OCI-LY7 (cell line): Measurements from ENCODE around the gene KRTAP13-2. TPM values are rescaled to one million over a fixed set of nuclear protein-coding genes. Genes with fewer than 3 reads are reported as not detected.

Experiments
- BruUV-seq: library from RNA; stranded (reverse); fragments of 400-500 nt; replicated peaks from 2 replicates; lab custom pipeline; 2021; lab: Mats Ljungman, UMichigan
- CTCF ChIA-PET: fragments of 300-600 bp; sonication (Branson Sonifier 250); formaldehyde crosslinking; loops from one replicate; lab custom pipeline; 2022; ENCODE audit warnings: antibody characterized with exemption; ENCODE audit not compliant: unreplicated experiment; lab: Charles Lee
- POLR2A ChIA-PET: fragments of 300-600 bp; sonication (Branson Sonifier 250); formaldehyde crosslinking; loops from one replicate; lab custom pipeline; 2022; ENCODE audit warnings: antibody characterized with exemption; lab: Charles Lee
- DNase-seq: peaks from one replicate; pipeline ENCODE4 v3.0.0-alpha.2; 2015; ENCODE audit warnings: low spot score
- H2AFZ ChIP-seq: fragments of 200-600 bp; sonication (generic), shearing (Covaris generic); 2 replicates; pipeline ENCODE4 v1.6.1; 2014; ENCODE audit warnings: mild to moderate bottlenecking, antibody characterized with exemption, low read length, moderate library complexity
- H3K27ac ChIP-seq: fragments of 200-600 bp; sonication (generic); 2 replicates; pipeline ENCODE4 v1.5.1; 2014; ENCODE audit warnings: mixed run types, low read depth, mild to moderate bottlenecking, moderate library complexity, low read length, inconsistent platforms; ENCODE audit not compliant: poor library complexity, severe bottlenecking
- H3K36me3 ChIP-seq: fragments of 200-600 bp; sonication (generic); 2 replicates; pipeline ENCODE4 v1.6.1; 2014; ENCODE audit warnings: mild to moderate bottlenecking, antibody characterized with exemption, low read length, moderate library complexity, mixed read lengths; ENCODE audit not compliant: insufficient read depth
- H3K4me1 ChIP-seq: fragments of 200-600 bp; sonication (generic); 2 replicates; pipeline ENCODE4 v1.5.1; 2014; ENCODE audit warnings: mild to moderate bottlenecking, low read length; ENCODE audit not compliant: insufficient read depth, poor library complexity, severe bottlenecking
- H3K4me2 ChIP-seq: fragments of 200-600 bp; sonication (generic); 2 replicates; pipeline ENCODE4 v1.6.1; 2014; ENCODE audit warnings: mild to moderate bottlenecking, low read length
- H3K4me3 ChIP-seq: fragments of 200-600 bp; sonication (generic); 2 replicates; pipeline ENCODE4 v1.5.1; 2014; ENCODE audit warnings: mild to moderate bottlenecking, low read depth, low read length; ENCODE audit not compliant: poor library complexity, severe bottlenecking
- H3K79me2 ChIP-seq: fragments of 200-600 bp; sonication (generic); 2 replicates; pipeline ENCODE4 v1.6.1; 2016; ENCODE audit warnings: low read depth, mild to moderate bottlenecking, low read length, moderate library complexity, mixed read lengths; ENCODE audit not compliant: insufficient read depth
- H3K9me2 ChIP-seq: fragments of 200-600 bp; sonication (generic); 2 replicates; pipeline ENCODE4 v1.6.1; 2016; ENCODE audit warnings: mild to moderate bottlenecking, low read length, mixed read lengths; ENCODE audit not compliant: insufficient read depth
- H3K9me3 ChIP-seq: fragments of 200-600 bp; sonication (generic); 2 replicates; pipeline ENCODE4 v1.6.1; 2014; ENCODE audit warnings: mild to moderate bottlenecking, mixed run types, low read length, mixed read lengths
- H4K20me1 ChIP-seq: fragments of 200-600 bp; sonication (generic); 2 replicates; pipeline ENCODE4 v1.6.1; 2014; ENCODE audit warnings: mild to moderate bottlenecking, antibody characterized with exemption, low read length, moderate library complexity, mixed read lengths; ENCODE audit not compliant: insufficient read depth
- CTCF ChIP-seq: fragments of 200-600 bp; sonication (generic); conservative IDR thresholded peaks from 2 replicates; pipeline ENCODE4 v1.5.1; 2014; ENCODE audit warnings: mild to moderate bottlenecking, antibody characterized with exemption, low read length, moderate library complexity, mixed read lengths
- EZH2phosphoT487 ChIP-seq: fragments of 200-600 bp; sonication (generic); IDR thresholded peaks from 2 replicates; pipeline ENCODE4 v1.6.1; 2018; ENCODE audit warnings: low read depth, borderline replicate concordance, mild to moderate bottlenecking, mixed run types, antibody characterized with exemption, low read length, moderate library complexity, mixed read lengths
- intact Hi-C: fragments of 100-400 bp; cut with micrococcal nuclease; formaldehyde crosslinking; loops from one replicate; pipeline ENCODE4 v1.10.0; 2022; ENCODE audit not compliant: unreplicated experiment
- total RNA-seq, 2 experiments: library from RNA; depleted of rRNA in 1 of 2; stranded (reverse); fragments of >200 nt in 1 of 2; shearing (Covaris generic) in 1 of 2; gene quantifications; 2 replicates each; pipeline ENCODE4 v1.2.3, GENCODE V29; 2014 to 2022

The KRTAP13-2 gene
- total RNA-seq, 2 experiments from 2014 or later = not detected

- ChIA-PET POLR2A (no interaction called here), CTCF (no interaction called here)
- Histone ChIP-seq H3K79me2 (no peaks in the 10 kb centered on the region), H2AFZ (no peak overlapping the region), H3K27ac (no peak overlapping the region), H3K4me3 (no peak overlapping the region), H3K9me3 (no peaks in the 10 kb centered on the region), H3K4me1 (no peaks in the 10 kb centered on the region), H3K36me3 (no peaks in the 10 kb centered on the region), H4K20me1 (no peaks in the 10 kb centered on the region), H3K4me2 (no peak overlapping the region), H3K9me2 (no peaks in the 10 kb centered on the region)
- no peak for DNase-seq
- BruUV-seq = no TSS peak
- intact Hi-C loops = no loop called here
- TF ChIP-seq CTCF = no peak
- no peak for TF ChIP-seq EZH2phosphoT487
These were observed 27.1 kb downstream of the KRTAP13-2 start for GRCh38 chr21:30345014-30345413.

- TF ChIP-seq EZH2phosphoT487 (no peak), CTCF (peak; percentile 91)
- intact Hi-C loops = loop anchor here (1.0 kb wide), 1 partner anchor 745 kb away; no protein-coding TSS in a partner anchor
These were observed 31.1 kb downstream of the KRTAP13-2 start for GRCh38 chr21:30340714-30341573.

GRCh38 chr21:30338717-30339116 lies 33.4 kb downstream of the KRTAP13-2 start:
- ChIA-PET POLR2A (no interaction called here), CTCF (no interaction called here)
- DNase-seq = no peak
- Histone ChIP-seq H3K36me3 (no peaks in the 10 kb centered on the region), H3K79me2 (no peaks in the 10 kb centered on the region), H3K27ac (no peak overlapping the region), H3K9me3 (no peaks in the 10 kb centered on the region), H4K20me1 (no peaks in the 10 kb centered on the region), H2AFZ (no peak overlapping the region), H3K9me2 (no peaks in the 10 kb centered on the region), H3K4me3 (no peak overlapping the region), H3K4me2 (no peak overlapping the region), H3K4me1 (no peaks in the 10 kb centered on the region)
- BruUV-seq = no TSS peak
- no peak for TF ChIP-seq CTCF
- no peak for TF ChIP-seq EZH2phosphoT487
- intact Hi-C loops = no loop called here

More at GRCh38 chr21:30340714-30341573, 31.1 kb downstream of the KRTAP13-2 start:
- no peaks in the 10 kb centered on the region for H3K9me2 ChIP-seq
- CTCF ChIA-PET = no interaction called here
- H3K4me3 ChIP-seq = no peak overlapping the region
- no peaks in the 10 kb centered on the region for H3K36me3 ChIP-seq
- no peak overlapping the region for H2AFZ ChIP-seq
- no peaks in the 10 kb centered on the region for H4K20me1 ChIP-seq
- DNase-seq = peak; percentile 30
- H3K9me3 ChIP-seq = no peaks in the 10 kb centered on the region
- no peaks in the 10 kb centered on the region for H3K79me2 ChIP-seq
- H3K27ac ChIP-seq = no peak overlapping the region
- H3K4me1 ChIP-seq = no peaks in the 10 kb centered on the region
- POLR2A ChIA-PET = no interaction called here
- H3K4me2 ChIP-seq = no peak overlapping the region
- BruUV-seq = no TSS peak
